Esophagus muscularis mucosa (tissue), 4 donors: Measurements from ENCODE around the gene SDF2. TPM values are rescaled to one million over a fixed set of nuclear protein-coding genes. Genes with fewer than 3 reads are reported as not detected.

Source experiments
- DNase-seq: peaks from one replicate; pipeline ENCODE4 v3.0.0-alpha.2; 2017; ENCODE audit errors: extremely low spot score
- H3K27ac ChIP-seq, 4 donors: fragments of 200-600 bp; sonication (generic); replicated peaks in 1 of 4; 1 replicate in 3 of 4; 2 replicates in 1 of 4; pipeline ENCODE4 v1.5.1; 2016 to 2019; ENCODE audit warnings: mild to moderate bottlenecking in 1 of 4
- H3K27me3 ChIP-seq, 4 donors: fragments of 200-600 bp; sonication (generic); one replicate each; pipeline versions ENCODE4 v1.5.1 to v1.6.0; 2016 to 2019
- H3K36me3 ChIP-seq, 4 donors: fragments of 200-600 bp; sonication (generic); one replicate each; pipeline ENCODE4 v1.5.1; 2016 to 2019
- H3K4me1 ChIP-seq, 4 donors: fragments of 200-600 bp; sonication (generic); one replicate each; pipeline ENCODE4 v1.5.1; 2016 to 2019
- H3K4me3 ChIP-seq, 4 donors: fragments of 200-600 bp; sonication (generic); 1 replicate in 2 of 4; 2 replicates in 2 of 4; pipeline ENCODE4 v1.5.1; 2016 to 2019; ENCODE audit warnings: mild to moderate bottlenecking in 4 of 4, moderate library complexity in 1 of 4
- H3K9me3 ChIP-seq, 4 donors: fragments of 200-600 bp; sonication (generic); 1 replicate in 3 of 4; 2 replicates in 1 of 4; pipeline ENCODE4 v1.5.1; 2016 to 2019
- CTCF ChIP-seq, 3 experiments: fragments of 200-600 bp in 2 of 3; fragments of 450-650 bp in 1 of 3; sonication (generic) in 2 of 3; IDR thresholded peaks; one replicate each; pipeline ENCODE4 v1.5.1; 2017 to 2019; ENCODE audit warnings: antibody characterized with exemption in 3 of 3, mild to moderate bottlenecking in 2 of 3, moderate library complexity in 1 of 3
- EP300 ChIP-seq: sonication (generic); formaldehyde crosslinking; IDR thresholded peaks from one replicate; pipeline ENCODE4 v1.6.1; 2017; ENCODE audit warnings: antibody characterized with exemption
- POLR2A ChIP-seq: fragments of 450-650 bp; IDR thresholded peaks from one replicate; pipeline ENCODE4 v1.6.1; 2017; ENCODE audit warnings: antibody characterized with exemption, moderate library complexity, mild to moderate bottlenecking, low read depth
- POLR2AphosphoS5 ChIP-seq, 2 donors: sonication (generic); formaldehyde crosslinking; IDR thresholded peaks; one replicate each; pipeline ENCODE4 v1.6.1; 2017; ENCODE audit warnings: antibody characterized with exemption in 2 of 2
- WGBS: methylation state at CpG from one replicate; pipeline ENCODE4 v1.1.5; 2018; 5-methylcytosine and 5-hydroxymethylcytosine counted together
- intact Hi-C: fragments of 100-400 bp; cut with DNase I; formaldehyde crosslinking; loops from one replicate; pipeline ENCODE4 v1.15.1; 2023
- total RNA-seq, 4 donors: library from RNA; depleted of rRNA; stranded (reverse); fragments of >200 nt; gene quantifications; one replicate each; pipeline versions ENCODE4 v1.1.0 to v1.2.1, GENCODE V29; 2016

The SDF2 gene
- total RNA-seq, 4 donors from 2014 or later, result 39.1 to 46.7 (median 42.6) TPM

GRCh38 chr17:28703552-28704218, 42.0 kb upstream of the SDF2 start:
- no peak for DNase-seq
- intact Hi-C loops, result no loop called here
- no peaks in the 10 kb centered on the region for H3K4me1 ChIP-seq
- no peaks in the 10 kb centered on the region for H3K9me3 ChIP-seq
- H3K4me3 ChIP-seq, result no peak overlapping the region
- peaks cover 46 to 64% (median 60%) of the 10 kb centered on the region in 4 donors for H3K36me3 ChIP-seq
- H3K27ac ChIP-seq, result no peak overlapping the region
- H3K27me3 ChIP-seq, result no peaks in the 10 kb centered on the region
- WGBS, result 82% methylated on average over 16 of the region's 16 CpGs
- TF ChIP-seq POLR2AphosphoS5 (IDR thresholded peaks at IDR 0.05) (no peak), POLR2A (no peak), EP300 (no peak), CTCF (IDR thresholded peaks at IDR 0.05) (no peak)

- no peaks in the 10 kb centered on the region for H3K4me1 ChIP-seq
- no peaks in the 10 kb centered on the region for H3K9me3 ChIP-seq
- intact Hi-C loops, result no loop called here
- H3K36me3 ChIP-seq, result peaks cover 55 to 73% (median 69%) of the 10 kb centered on the region in 4 donors
- H3K27me3 ChIP-seq, result no peaks in the 10 kb centered on the region
- H3K4me3 ChIP-seq, result no peak overlapping the region
- H3K27ac ChIP-seq, result no peak overlapping the region
- TF ChIP-seq CTCF (IDR thresholded peaks at IDR 0.05) (no peak), POLR2A (no peak), POLR2AphosphoS5 (IDR thresholded peaks at IDR 0.05) (no peak), EP300 (no peak)
- WGBS, result 67% methylated on average over 3 of the region's 3 CpGs
- DNase-seq, result no peak
Observed at GRCh38 chr17:28702752-28703150, 41.0 kb upstream of the SDF2 start.

- Histone ChIP-seq H3K36me3 (peaks cover 61 to 79% (median 75%) of the 10 kb centered on the region in 4 donors), H3K4me1 (no peaks in the 10 kb centered on the region), H3K4me3 (no peak overlapping the region), H3K27me3 (no peaks in the 10 kb centered on the region), H3K27ac (no peak overlapping the region), H3K9me3 (no peaks in the 10 kb centered on the region)
- TF ChIP-seq EP300, result no peak
- TF ChIP-seq POLR2A, result no peak
- no peak for TF ChIP-seq CTCF (IDR thresholded peaks at IDR 0.05)
- TF ChIP-seq POLR2AphosphoS5 (IDR thresholded peaks at IDR 0.05), result no peak
- 73% methylated on average over 10 of the region's 10 CpGs for WGBS
- DNase-seq, result no peak
- intact Hi-C loops, result no loop called here
Observed at GRCh38 chr17:28702026-28702751, 40.5 kb upstream of the SDF2 start.

GRCh38 chr17:28700830-28701492, 39.3 kb upstream of the SDF2 start:
- TF ChIP-seq POLR2A, result no peak
- no peak for TF ChIP-seq POLR2AphosphoS5 (IDR thresholded peaks at IDR 0.05)
- no peak for TF ChIP-seq EP300
- no peak for TF ChIP-seq CTCF (IDR thresholded peaks at IDR 0.05)
- H3K36me3 ChIP-seq, result peaks cover 73 to 91% (median 87%) of the 10 kb centered on the region in 4 donors
- H3K27me3 ChIP-seq, result no peaks in the 10 kb centered on the region
- no peaks in the 10 kb centered on the region for H3K9me3 ChIP-seq
- no peak overlapping the region for H3K4me3 ChIP-seq
- DNase-seq, result no peak
- H3K4me1 ChIP-seq, result no peaks in the 10 kb centered on the region
- intact Hi-C loops, result no loop called here
- 86% methylated on average over 9 of the region's 10 CpGs for WGBS
- H3K27ac ChIP-seq, result no peak overlapping the region
